B cell (primary cell): ENCODE measurements around the gene SLN. TPM values are rescaled to one million over a fixed set of nuclear protein-coding genes. Genes with fewer than 3 reads are reported as not detected.

ENCODE experiments used
- ATAC-seq: fragments of 200-7000 bp; cut with Tn5 transposase; one replicate; pipeline ENCODE4 v1.10.0; 2021; ENCODE audit warnings: low read depth, mild to moderate bottlenecking, moderate number of reproducible peaks, moderate library complexity
- CTCF ChIA-PET: fragments of 350-600 bp; sonication (Branson Sonifier 250); formaldehyde crosslinking; loops from one replicate; lab custom pipeline; 2021; ENCODE audit warnings: antibody characterized with exemption, inconsistent platforms; lab: Charles Lee
- POLR2A ChIA-PET: fragments of 350-600 bp; sonication (Branson Sonifier 250); formaldehyde crosslinking; loops from one replicate; lab custom pipeline; 2021; ENCODE audit warnings: antibody characterized with exemption; lab: Charles Lee
- DNase-seq: peaks from one replicate; pipeline ENCODE4 v3.0.0; 2013
- H2AFZ ChIP-seq: 2 replicates; pipeline ENCODE4 v1.6.1; 2012; ENCODE audit warnings: mild to moderate bottlenecking, low read depth, low read length; ENCODE audit not compliant: insufficient read depth, poor library complexity, severe bottlenecking
- H3K27ac ChIP-seq, 2 donors: 1 replicate in 1 of 2; 2 replicates in 1 of 2; pipeline ENCODE4 v1.5.1; 2012 to 2013; ENCODE audit warnings: low read length in 2 of 2, mild to moderate bottlenecking in 2 of 2, moderate library complexity in 1 of 2
- H3K27me3 ChIP-seq, 4 experiments: fragments of 200-600 bp in 1 of 4; sonication (generic) in 1 of 4; replicated peaks in 1 of 4; 1 replicate in 2 of 4; 2 replicates in 2 of 4; pipeline versions ENCODE4 v1.6.1 to v1.7.0; 2013 to 2016; ENCODE audit warnings: low read length in 3 of 4, mild to moderate bottlenecking in 2 of 4, mixed read lengths in 1 of 4, moderate library complexity in 1 of 4; ENCODE audit not compliant: insufficient read depth in 4 of 4, control insufficient read depth in 3 of 4; ENCODE audit errors: control extremely low read depth in 1 of 4
- H3K36me3 ChIP-seq, 2 experiments: replicated peaks in 1 of 2; 1 replicate in 1 of 2; 2 replicates in 1 of 2; pipeline versions ENCODE4 v1.6.1 to v1.7.1; 2013; ENCODE audit warnings: low read length in 1 of 2; ENCODE audit not compliant: insufficient read depth in 2 of 2, control insufficient read depth in 1 of 2; ENCODE audit errors: control extremely low read depth in 1 of 2, extremely low read depth in 1 of 2
- H3K4me1 ChIP-seq, 2 donors: fragments of 200-600 bp in 1 of 2; sonication (generic) in 1 of 2; 1 replicate in 1 of 2; 2 replicates in 1 of 2; pipeline versions ENCODE4 v1.5.1 to v1.6.1; 2013 to 2017; ENCODE audit warnings: low read length in 2 of 2; ENCODE audit not compliant: control insufficient read depth in 2 of 2, insufficient read depth in 2 of 2
- H3K4me2 ChIP-seq: replicated peaks from 2 replicates; pipeline ENCODE3; 2012; ENCODE audit warnings: mild to moderate bottlenecking, low read depth, low read length; ENCODE audit not compliant: poor library complexity, severe bottlenecking
- H3K4me3 ChIP-seq, 5 experiments: fragments of 200-600 bp in 1 of 5; sonication (generic) in 1 of 5; 1 replicate in 3 of 5; 2 replicates in 2 of 5; pipeline versions ENCODE4 v1.5.1 to v1.7.0; 2011 to 2016; ENCODE audit warnings: low read length in 4 of 5, mild to moderate bottlenecking in 4 of 5, low read depth in 2 of 5, control low read depth in 1 of 5, moderate library complexity in 1 of 5; ENCODE audit not compliant: insufficient read depth in 1 of 5; ENCODE audit errors: control extremely low read depth in 1 of 5, extremely low read depth in 1 of 5
- H3K79me2 ChIP-seq: fragments of 200-600 bp; sonication (generic); one replicate; pipeline ENCODE4 v1.6.0; 2016; ENCODE audit warnings: low read length; ENCODE audit not compliant: control insufficient read depth, insufficient read depth
- H3K9ac ChIP-seq: fragments of 200-600 bp; sonication (generic); 2 replicates; pipeline ENCODE4 v1.6.1; 2017; ENCODE audit warnings: mild to moderate bottlenecking, low read length, moderate library complexity
- H3K9me3 ChIP-seq, 3 donors: one replicate each; pipeline versions ENCODE4 v1.6.1 to v1.7.1; 2013; ENCODE audit warnings: low read length in 2 of 3; ENCODE audit not compliant: control insufficient read depth in 2 of 3, insufficient read depth in 1 of 3; ENCODE audit errors: control extremely low read depth in 1 of 3
- H4K20me1 ChIP-seq: 2 replicates; pipeline ENCODE4 v1.6.0; 2012; ENCODE audit warnings: mild to moderate bottlenecking, low read length; ENCODE audit not compliant: insufficient read depth, control insufficient read depth, poor library complexity, severe bottlenecking
- H3K27ac Mint-ChIP-seq: one replicate; pipeline ENCODE4 v1.8.0; 2021; ENCODE audit warnings: mixed read lengths
- H3K27me3 Mint-ChIP-seq: one replicate; pipeline ENCODE4 v1.8.0; 2021; ENCODE audit warnings: mixed read lengths
- H3K4me1 Mint-ChIP-seq: one replicate; pipeline ENCODE4 v1.8.0; 2021; ENCODE audit warnings: mixed read lengths
- H3K4me3 Mint-ChIP-seq: one replicate; pipeline ENCODE4 v1.8.0; 2021; ENCODE audit warnings: mixed read lengths
- H3K9me3 Mint-ChIP-seq: one replicate; pipeline ENCODE4 v1.8.0; 2022; ENCODE audit warnings: mixed read lengths; ENCODE audit not compliant: insufficient read depth
- CTCF ChIP-seq: fragments of 200-600 bp; IDR thresholded peaks from one replicate; pipeline ENCODE4 v1.8.0; 2022; ENCODE audit warnings: antibody characterized with exemption, mild to moderate bottlenecking
- EZH2 ChIP-seq: IDR thresholded peaks from 2 replicates; pipeline ENCODE4 v1.6.1; 2012; ENCODE audit warnings: borderline replicate concordance, low read depth, mild to moderate bottlenecking, moderate library complexity, low read length; ENCODE audit not compliant: insufficient read depth, poor library complexity, severe bottlenecking
- WGBS: methylation state at CpG from one replicate; pipeline ENCODE4 v1.1.5; 2013; ENCODE audit warnings: missing lambda C conversion rate; ENCODE audit not compliant: insufficient coverage; 5-methylcytosine and 5-hydroxymethylcytosine counted together
- intact Hi-C: fragments of 100-400 bp; cut with micrococcal nuclease; formaldehyde crosslinking; loops from one replicate; pipeline ENCODE4 v1.10.0; 2022
- polyA plus RNA-seq: library from polyadenylated mRNA; depleted of rRNA; stranded (reverse); fragments of >200 nt; gene quantifications from 2 replicates; pipeline ENCODE4 v1.2.3, GENCODE V29; 2012
- total RNA-seq, 2 donors: library from RNA; stranded (reverse); fragments of 120-200 nt in 1 of 2; gene quantifications; 1 replicate in 1 of 2; 2 replicates in 1 of 2; pipeline versions ENCODE4 v1.2.3 to v1.2.4, GENCODE V29; 2013 to 2022

SLN gene
- total and polyA plus RNA-seq, 2 donors (not counting 1 experiment from before 2014, with no cell fraction given) = not detected

GRCh38 chr11:107665018-107665417 is 46.8 kb downstream of the SLN start:
- no peak for ATAC-seq
- Histone ChIP-seq H3K27me3 (peaks cover 0 to 2% (median 0%) of the 10 kb centered on the region in 4 experiments), H2AFZ (no peak overlapping the region), H3K4me2 (no peak overlapping the region), H3K79me2 (no peaks in the 10 kb centered on the region), H3K27ac (no peak overlapping the region), H3K4me3 (no peak overlapping the region), H3K4me1 (no peaks in the 10 kb centered on the region), H4K20me1 (no peaks in the 10 kb centered on the region), H3K9me3 (no peaks in the 10 kb centered on the region), H3K36me3 (no peaks in the 10 kb centered on the region), H3K9ac (no peak overlapping the region)
- Mint-ChIP-seq H3K4me1 (no peaks in the 10 kb centered on the region), H3K27ac (no peak overlapping the region), H3K27me3 (peaks cover 15% of the 10 kb centered on the region), H3K4me3 (no peak overlapping the region), H3K9me3 (no peaks in the 10 kb centered on the region)
- DNase-seq = no peak
- 95% methylated on average over 9 of the region's 10 CpGs for WGBS
- POLR2A ChIA-PET = no interaction called here
- intact Hi-C loops = no loop called here
- TF ChIP-seq EZH2 (no peak), CTCF (no peak)
- CTCF ChIA-PET = no interaction called here

- Histone ChIP-seq H3K27me3 (peaks cover 0 to under 1% (median 0%) of the 10 kb centered on the region in 4 experiments), H3K36me3 (no peaks in the 10 kb centered on the region), H4K20me1 (no peaks in the 10 kb centered on the region), H3K79me2 (no peaks in the 10 kb centered on the region), H3K27ac (no peak overlapping the region), H3K4me2 (no peak overlapping the region), H3K9me3 (no peaks in the 10 kb centered on the region), H3K9ac (no peak overlapping the region), H3K4me1 (no peaks in the 10 kb centered on the region), H2AFZ (no peak overlapping the region), H3K4me3 (no peak overlapping the region)
- ChIA-PET POLR2A (no interaction called here), CTCF (no interaction called here)
- Mint-ChIP-seq H3K27ac (no peak overlapping the region), H3K4me1 (no peaks in the 10 kb centered on the region), H3K4me3 (no peak overlapping the region), H3K27me3 (peaks cover 17% of the 10 kb centered on the region), H3K9me3 (no peaks in the 10 kb centered on the region)
- no CpG with 5 or more reads among the region's 1 CpG for WGBS
- TF ChIP-seq CTCF (no peak), EZH2 (no peak)
- ATAC-seq (no peak), DNase-seq (no peak)
- intact Hi-C loops = no loop called here
Observed at GRCh38 chr11:107661656-107662055, 50.2 kb downstream of the SLN start.
